ENCODE measurements around the gene OTOGL. TPM values are rescaled to one million over a fixed set of nuclear protein-coding genes. Genes with fewer than 3 reads are reported as not detected.

The OTOGL gene
- polyA plus RNA-seq, 1 of the 3 experiments (the other 2 are of a cell fraction), result 0.61 TPM

GRCh38 chr12:80373666-80374065 lies 274.3 kb downstream of the OTOGL start (continued):
- TF ChIP-seq, protein P1, sequence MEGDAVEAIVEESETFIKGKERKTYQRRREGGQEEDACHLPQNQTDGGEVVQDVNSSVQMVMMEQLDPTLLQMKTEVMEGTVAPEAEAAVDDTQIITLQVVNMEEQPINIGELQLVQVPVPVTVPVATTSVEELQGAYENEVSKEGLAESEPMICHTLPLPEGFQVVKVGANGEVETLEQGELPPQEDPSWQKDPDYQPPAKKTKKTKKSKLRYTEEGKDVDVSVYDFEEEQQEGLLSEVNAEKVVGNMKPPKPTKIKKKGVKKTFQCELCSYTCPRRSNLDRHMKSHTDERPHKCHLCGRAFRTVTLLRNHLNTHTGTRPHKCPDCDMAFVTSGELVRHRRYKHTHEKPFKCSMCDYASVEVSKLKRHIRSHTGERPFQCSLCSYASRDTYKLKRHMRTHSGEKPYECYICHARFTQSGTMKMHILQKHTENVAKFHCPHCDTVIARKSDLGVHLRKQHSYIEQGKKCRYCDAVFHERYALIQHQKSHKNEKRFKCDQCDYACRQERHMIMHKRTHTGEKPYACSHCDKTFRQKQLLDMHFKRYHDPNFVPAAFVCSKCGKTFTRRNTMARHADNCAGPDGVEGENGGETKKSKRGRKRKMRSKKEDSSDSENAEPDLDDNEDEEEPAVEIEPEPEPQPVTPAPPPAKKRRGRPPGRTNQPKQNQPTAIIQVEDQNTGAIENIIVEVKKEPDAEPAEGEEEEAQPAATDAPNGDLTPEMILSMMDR (IDR thresholded peaks at IDR 0.05), result no peak
- TF ChIP-seq, protein P2, sequence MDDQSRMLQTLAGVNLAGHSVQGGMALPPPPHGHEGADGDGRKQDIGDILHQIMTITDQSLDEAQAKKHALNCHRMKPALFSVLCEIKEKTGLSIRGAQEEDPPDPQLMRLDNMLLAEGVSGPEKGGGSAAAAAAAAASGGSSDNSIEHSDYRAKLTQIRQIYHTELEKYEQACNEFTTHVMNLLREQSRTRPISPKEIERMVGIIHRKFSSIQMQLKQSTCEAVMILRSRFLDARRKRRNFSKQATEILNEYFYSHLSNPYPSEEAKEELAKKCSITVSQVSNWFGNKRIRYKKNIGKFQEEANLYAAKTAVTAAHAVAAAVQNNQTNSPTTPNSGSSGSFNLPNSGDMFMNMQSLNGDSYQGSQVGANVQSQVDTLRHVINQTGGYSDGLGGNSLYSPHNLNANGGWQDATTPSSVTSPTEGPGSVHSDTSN (IDR thresholded peaks at IDR 0.05), result no peak
- no peak for TF ChIP-seq ELF1 (IDR thresholded peaks at IDR 0.05)

DNA sequence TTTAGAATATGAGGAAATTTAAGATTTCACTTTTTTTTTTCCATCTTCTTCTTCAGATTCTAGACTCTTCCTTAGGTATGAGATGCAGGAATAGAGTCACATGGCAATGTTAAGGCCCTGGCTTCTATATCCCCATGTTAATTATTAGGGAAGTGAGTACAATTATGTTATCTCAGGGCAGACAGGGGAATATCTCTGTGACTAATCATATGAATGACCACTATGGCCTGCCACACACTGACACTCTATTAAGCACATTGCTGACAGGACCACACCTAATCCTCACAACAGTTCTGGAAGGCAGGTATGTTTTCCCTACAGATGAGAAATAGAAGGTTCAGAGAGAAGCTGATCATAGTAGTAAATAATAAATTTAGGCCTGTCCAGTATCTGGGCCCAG lies 275.3 kb downstream of the OTOGL start:
- Histone ChIP-seq H3K79me2 (ENCODE audit: insufficient read depth) (no peaks in the 10 kb centered on the region), H3K4me1 (ENCODE audit: control insufficient read depth in 1 of 2, insufficient read depth in 2 of 2, low read depth in 1 of 2, low read length in 1 of 2) (no peaks in the 10 kb centered on the region), H3K36me3 (replicated peaks in 1 of 2; ENCODE audit: control insufficient read depth in 1 of 2, insufficient read depth in 2 of 2, low read length in 1 of 2) (no peaks in the 10 kb centered on the region), H3K27ac (ENCODE audit: low read depth in 2 of 2, low read length in 1 of 2) (no peak overlapping the region), H3K9me2 (no peaks in the 10 kb centered on the region), H3K4me2 (no peak overlapping the region), H2AFZ (ENCODE audit: low read depth) (no peak overlapping the region), H3F3A (replicated peaks; ENCODE audit: insufficient read depth) (no peaks in the 10 kb centered on the region), H4K20me1 (ENCODE audit: insufficient read depth) (no peaks in the 10 kb centered on the region), H3K4me3 (ENCODE audit: low read depth in 2 of 2, low read length in 1 of 2) (no peak overlapping the region), H3K9ac (no peak overlapping the region), H3K9me3 (no peaks in the 10 kb centered on the region), H3K27me3 (ENCODE audit: insufficient read depth) (no peaks in the 10 kb centered on the region)
- TF ChIP-seq RFX5 (IDR thresholded peaks at IDR 0.05; ENCODE audit: low read length) (no peak), ELF1 (IDR thresholded peaks at IDR 0.05) (no peak), RCOR1 (IDR thresholded peaks at IDR 0.05; ENCODE audit: low read length) (no peak), TAF1 (IDR thresholded peaks at IDR 0.05; ENCODE audit: borderline replicate concordance, low read depth, low read length) (no peak), SIN3A (IDR thresholded peaks at IDR 0.05; ENCODE audit: borderline replicate concordance, low read depth, low read length) (no peak), GABPA (IDR thresholded peaks at IDR 0.05; ENCODE audit: low read depth) (no peak), FOXM1 (IDR thresholded peaks at IDR 0.05; ENCODE audit: low read depth) (no peak)
- CTCF ChIA-PET, result no interaction called here
- POLR2A ChIA-PET, result no interaction called here
- DNase-seq, result no peak

DNA sequence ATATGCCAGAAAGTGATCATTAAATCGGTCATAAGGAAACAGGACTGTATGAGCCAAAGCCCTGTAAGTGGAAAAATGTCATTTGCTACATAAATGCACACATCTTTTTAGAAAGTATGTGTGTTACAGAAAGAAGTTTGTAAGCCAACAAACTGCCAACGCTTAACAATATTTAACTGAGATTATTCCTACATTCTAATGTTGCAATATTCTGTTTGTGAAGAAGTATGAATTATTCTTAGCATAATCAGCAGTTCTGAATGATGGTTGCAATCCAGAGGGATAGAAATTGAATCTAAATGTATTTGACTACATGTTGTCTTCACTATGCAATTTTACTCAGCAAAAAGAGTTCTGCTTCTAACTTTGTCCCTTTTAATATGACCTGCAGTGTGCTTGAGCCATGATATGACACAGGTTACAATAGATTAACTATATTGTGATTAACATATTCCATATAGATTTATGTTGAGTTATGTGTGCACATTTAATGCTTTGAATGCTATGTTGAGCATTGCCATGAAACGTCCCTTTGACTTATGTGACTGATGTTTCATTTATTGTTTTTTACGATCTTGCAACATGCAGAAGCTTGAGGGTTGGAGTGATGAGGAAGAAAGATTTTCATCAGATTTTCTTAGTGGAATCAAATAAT lies 277.9 kb downstream of the OTOGL start:
- Histone ChIP-seq H3K4me1 (ENCODE audit: control insufficient read depth in 1 of 2, insufficient read depth in 2 of 2, low read depth in 1 of 2, low read length in 1 of 2) (no peaks in the 10 kb centered on the region), H3K36me3 (replicated peaks in 1 of 2; ENCODE audit: control insufficient read depth in 1 of 2, insufficient read depth in 2 of 2, low read length in 1 of 2) (no peaks in the 10 kb centered on the region), H3F3A (replicated peaks; ENCODE audit: insufficient read depth) (no peaks in the 10 kb centered on the region), H3K9ac (no peak overlapping the region), H4K20me1 (ENCODE audit: insufficient read depth) (no peaks in the 10 kb centered on the region), H3K9me3 (no peaks in the 10 kb centered on the region), H3K27ac (ENCODE audit: low read depth in 2 of 2, low read length in 1 of 2) (no peak overlapping the region), H3K4me3 (ENCODE audit: low read depth in 2 of 2, low read length in 1 of 2) (no peak overlapping the region), H3K79me2 (ENCODE audit: insufficient read depth) (no peaks in the 10 kb centered on the region), H2AFZ (ENCODE audit: low read depth) (no peak overlapping the region), H3K9me2 (no peaks in the 10 kb centered on the region), H3K4me2 (no peak overlapping the region), H3K27me3 (ENCODE audit: insufficient read depth) (no peaks in the 10 kb centered on the region)
- CTCF ChIA-PET, result no interaction called here
- DNase-seq, result no peak
- POLR2A ChIA-PET, result no interaction called here
- TF ChIP-seq TEAD4 (IDR thresholded peaks at IDR 0.05; ENCODE audit: borderline replicate concordance, insufficient read depth), result no peak
- no peak for TF ChIP-seq SIN3A (IDR thresholded peaks at IDR 0.05; ENCODE audit: borderline replicate concordance, low read depth, low read length)
- TF ChIP-seq POLR2AphosphoS5 (IDR thresholded peaks at IDR 0.05; ENCODE audit: low read depth, low read length), result no peak
- no peak for TF ChIP-seq ZBTB33 (IDR thresholded peaks at IDR 0.05; ENCODE audit: borderline replicate concordance, low read depth)
- TF ChIP-seq, protein P3, sequence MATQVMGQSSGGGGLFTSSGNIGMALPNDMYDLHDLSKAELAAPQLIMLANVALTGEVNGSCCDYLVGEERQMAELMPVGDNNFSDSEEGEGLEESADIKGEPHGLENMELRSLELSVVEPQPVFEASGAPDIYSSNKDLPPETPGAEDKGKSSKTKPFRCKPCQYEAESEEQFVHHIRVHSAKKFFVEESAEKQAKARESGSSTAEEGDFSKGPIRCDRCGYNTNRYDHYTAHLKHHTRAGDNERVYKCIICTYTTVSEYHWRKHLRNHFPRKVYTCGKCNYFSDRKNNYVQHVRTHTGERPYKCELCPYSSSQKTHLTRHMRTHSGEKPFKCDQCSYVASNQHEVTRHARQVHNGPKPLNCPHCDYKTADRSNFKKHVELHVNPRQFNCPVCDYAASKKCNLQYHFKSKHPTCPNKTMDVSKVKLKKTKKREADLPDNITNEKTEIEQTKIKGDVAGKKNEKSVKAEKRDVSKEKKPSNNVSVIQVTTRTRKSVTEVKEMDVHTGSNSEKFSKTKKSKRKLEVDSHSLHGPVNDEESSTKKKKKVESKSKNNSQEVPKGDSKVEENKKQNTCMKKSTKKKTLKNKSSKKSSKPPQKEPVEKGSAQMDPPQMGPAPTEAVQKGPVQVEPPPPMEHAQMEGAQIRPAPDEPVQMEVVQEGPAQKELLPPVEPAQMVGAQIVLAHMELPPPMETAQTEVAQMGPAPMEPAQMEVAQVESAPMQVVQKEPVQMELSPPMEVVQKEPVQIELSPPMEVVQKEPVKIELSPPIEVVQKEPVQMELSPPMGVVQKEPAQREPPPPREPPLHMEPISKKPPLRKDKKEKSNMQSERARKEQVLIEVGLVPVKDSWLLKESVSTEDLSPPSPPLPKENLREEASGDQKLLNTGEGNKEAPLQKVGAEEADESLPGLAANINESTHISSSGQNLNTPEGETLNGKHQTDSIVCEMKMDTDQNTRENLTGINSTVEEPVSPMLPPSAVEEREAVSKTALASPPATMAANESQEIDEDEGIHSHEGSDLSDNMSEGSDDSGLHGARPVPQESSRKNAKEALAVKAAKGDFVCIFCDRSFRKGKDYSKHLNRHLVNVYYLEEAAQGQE (IDR thresholded peaks at IDR 0.05; ENCODE audit: low read depth, low read length), result no peak
- WGBS (ENCODE audit: low lambda C conversion rate), result 13% methylated on average over 4 of the region's 4 CpGs
